HG02610 (cell line): Measurements from ENCODE around the gene CEACAM16.
"Not testable (repeated sequence)": the region's sequence is repeated elsewhere in the genome, so short reads cannot be mapped to it uniquely, and the experiment has no call there.

Experiments
- ATAC-seq: cut with Tn5 transposase; IDR thresholded peaks from one replicate; pipeline ENCODE4 v1.9.1; 2021; ENCODE audit warnings: mild to moderate bottlenecking, moderate library complexity; ENCODE audit not compliant: unreplicated experiment

The CEACAM16 gene

GRCh38 chr19:44677019-44677811 is 21.7 kb upstream of the CEACAM16 start:
- ATAC-seq: no peak

- no peak for ATAC-seq
These were observed 18.4 kb upstream of the CEACAM16 start for GRCh38 chr19:44680536-44680935.

GRCh38 chr19:44681992-44682790 is 16.8 kb upstream of the CEACAM16 start:
- ATAC-seq: no peak

- no peak for ATAC-seq
These were observed 16.1 kb upstream of the CEACAM16 start for GRCh38 chr19:44682807-44683206.

- no peak for ATAC-seq
These were observed 15.3 kb upstream of the CEACAM16 start for GRCh38 chr19:44683434-44684210.

- ATAC-seq: not testable (repeated sequence)
These were observed 14.6 kb upstream of the CEACAM16 start for GRCh38 chr19:44684396-44684795.

GRCh38 chr19:44684892-44685863 is 13.8 kb upstream of the CEACAM16 start:
- ATAC-seq: no peak

GRCh38 chr19:44685877-44686276 is 13.1 kb upstream of the CEACAM16 start:
- no peak for ATAC-seq

- no peak for ATAC-seq
These were observed 12.1 kb upstream of the CEACAM16 start for GRCh38 chr19:44686896-44687295.

GRCh38 chr19:44687888-44688287 is 11.1 kb upstream of the CEACAM16 start:
- ATAC-seq: no peak

- ATAC-seq: no peak
These were observed 9.4 kb upstream of the CEACAM16 start for GRCh38 chr19:44689290-44690130.

GRCh38 chr19:44690131-44690440 is 8.9 kb upstream of the CEACAM16 start:
- no peak for ATAC-seq

- peak; percentile 3 for ATAC-seq
These were observed 6.6 kb upstream of the CEACAM16 start for GRCh38 chr19:44692379-44692721.

GRCh38 chr19:44694184-44694579 is 4.8 kb upstream of the CEACAM16 start:
- no peak for ATAC-seq

- no peak for ATAC-seq
These were observed 1.8 kb upstream of the CEACAM16 start for GRCh38 chr19:44696939-44697669.

- no peak for ATAC-seq
These were observed 1.3 kb upstream of the CEACAM16 start for GRCh38 chr19:44697670-44698034.

- no peak for ATAC-seq
These were observed 1.6 kb downstream of the CEACAM16 start for GRCh38 chr19:44700547-44700946.

- ATAC-seq: no peak
These were observed 2.3 kb downstream of the CEACAM16 start for GRCh38 chr19:44701228-44701627.
